ENCODE measurements around the gene SULT6B1. TPM values are rescaled to one million over a fixed set of nuclear protein-coding genes. Genes with fewer than 3 reads are reported as not detected.

SULT6B1 gene
- total RNA-seq, 4 donors from 2014 or later: not detected

DNA sequence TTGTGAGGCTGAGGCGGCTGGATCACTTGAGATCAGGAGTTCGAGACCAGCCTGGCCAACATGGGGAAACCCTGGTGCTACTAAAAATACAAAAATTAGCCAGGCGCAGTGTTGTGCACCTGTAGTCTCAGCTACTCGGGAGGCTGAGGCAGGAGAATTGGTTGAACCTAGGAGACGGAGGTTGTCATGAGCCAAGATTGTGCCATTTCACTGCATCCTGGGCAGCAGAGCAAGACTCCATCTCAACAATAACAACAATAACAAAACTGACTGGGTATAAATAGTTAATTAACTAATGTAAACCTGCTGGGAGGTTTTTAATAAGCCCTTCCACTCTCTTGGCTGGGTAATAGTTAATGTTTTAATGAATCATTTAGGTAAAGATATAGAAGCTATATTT is 7.8 kb downstream of the SULT6B1 start:
- no peaks in the 10 kb centered on the region for H3K4me1 ChIP-seq
- 89% methylated on average over 5 of the region's 5 CpGs for WGBS
- H3K36me3 ChIP-seq: no peaks in the 10 kb centered on the region
- TF ChIP-seq EP300 (IDR thresholded peaks at IDR 0.05): no peak
- no peak for TF ChIP-seq POLR2AphosphoS5 (IDR thresholded peaks at IDR 0.05)
- no peak for TF ChIP-seq POLR2A (IDR thresholded peaks at IDR 0.05)
- TF ChIP-seq CTCF (IDR thresholded peaks at IDR 0.05): no peak
- H3K9me3 ChIP-seq: no peaks in the 10 kb centered on the region
- no peaks in the 10 kb centered on the region for H3K27me3 ChIP-seq
- DNase-seq (ENCODE audit: low spot score in 2 of 2): no peak
- no peak overlapping the region for H3K4me3 ChIP-seq
- H3K27ac ChIP-seq: no peak overlapping the region

- no peak for DNase-seq (ENCODE audit: low spot score in 2 of 2)
- Histone ChIP-seq H3K9me3 (no peaks in the 10 kb centered on the region), H3K27me3 (no peaks in the 10 kb centered on the region), H3K4me3 (no peak overlapping the region), H3K4me1 (no peaks in the 10 kb centered on the region), H3K27ac (no peak overlapping the region), H3K36me3 (no peaks in the 10 kb centered on the region)
- TF ChIP-seq POLR2A (IDR thresholded peaks at IDR 0.05) (no peak), EP300 (IDR thresholded peaks at IDR 0.05) (no peak), POLR2AphosphoS5 (IDR thresholded peaks at IDR 0.05) (no peak), CTCF (IDR thresholded peaks at IDR 0.05) (no peak)
- 30% methylated on average over 4 of the region's 4 CpGs for WGBS
Measured at GRCh38 chr2:37180006-37180639, 8.3 kb downstream of the SULT6B1 start.

DNA sequence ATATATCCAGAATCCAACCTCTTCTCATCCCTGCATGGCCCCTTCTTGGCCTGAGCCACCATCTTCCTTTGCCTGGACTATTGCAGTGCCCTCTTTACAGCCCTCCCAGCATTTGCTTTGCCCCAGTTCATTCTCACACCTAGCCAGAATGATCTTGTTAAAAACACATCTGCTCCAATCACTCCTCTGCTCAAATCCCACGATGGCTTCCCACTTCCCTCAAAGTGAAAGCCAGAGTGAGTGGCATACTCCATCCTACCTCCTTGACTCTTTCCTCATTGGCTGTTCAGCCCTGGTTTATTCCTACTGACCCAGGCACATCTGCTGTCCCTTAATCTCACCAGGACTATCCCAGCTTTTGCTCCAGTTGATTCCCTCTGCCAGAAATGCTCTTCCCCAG is 14.7 kb downstream of the SULT6B1 start:
- no peak for TF ChIP-seq EP300 (IDR thresholded peaks at IDR 0.05)
- no peak for TF ChIP-seq POLR2A (IDR thresholded peaks at IDR 0.05)
- TF ChIP-seq POLR2AphosphoS5 (IDR thresholded peaks at IDR 0.05): no peak
- no peak for TF ChIP-seq CTCF (IDR thresholded peaks at IDR 0.05)
- no peaks in the 10 kb centered on the region for H3K27me3 ChIP-seq
- DNase-seq (ENCODE audit: low spot score in 2 of 2): no peak

GRCh38 chr2:37171624-37171950 is 16.9 kb downstream of the SULT6B1 start:
- DNase-seq (ENCODE audit: low spot score in 2 of 2): no peak
- H3K4me1 ChIP-seq: no peaks in the 10 kb centered on the region
- H3K36me3 ChIP-seq: no peaks in the 10 kb centered on the region
- H3K9me3 ChIP-seq: no peaks in the 10 kb centered on the region
- H3K27ac ChIP-seq: no peak overlapping the region
- TF ChIP-seq EP300 (IDR thresholded peaks at IDR 0.05): no peak
- no peak for TF ChIP-seq POLR2AphosphoS5 (IDR thresholded peaks at IDR 0.05)
- no peak for TF ChIP-seq CTCF (IDR thresholded peaks at IDR 0.05)
- no peak for TF ChIP-seq POLR2A (IDR thresholded peaks at IDR 0.05)
- H3K4me3 ChIP-seq: no peak overlapping the region
- no peaks in the 10 kb centered on the region for H3K27me3 ChIP-seq

More for the DNA sequence above, 14.7 kb downstream of the SULT6B1 start:
- no peak overlapping the region for H3K4me3 ChIP-seq
- no peaks in the 10 kb centered on the region for H3K36me3 ChIP-seq
- no peak overlapping the region for H3K27ac ChIP-seq
- WGBS: 95% methylated on average over 1 of the region's 1 CpG
- H3K9me3 ChIP-seq: no peaks in the 10 kb centered on the region
- H3K4me1 ChIP-seq: no peaks in the 10 kb centered on the region

DNA sequence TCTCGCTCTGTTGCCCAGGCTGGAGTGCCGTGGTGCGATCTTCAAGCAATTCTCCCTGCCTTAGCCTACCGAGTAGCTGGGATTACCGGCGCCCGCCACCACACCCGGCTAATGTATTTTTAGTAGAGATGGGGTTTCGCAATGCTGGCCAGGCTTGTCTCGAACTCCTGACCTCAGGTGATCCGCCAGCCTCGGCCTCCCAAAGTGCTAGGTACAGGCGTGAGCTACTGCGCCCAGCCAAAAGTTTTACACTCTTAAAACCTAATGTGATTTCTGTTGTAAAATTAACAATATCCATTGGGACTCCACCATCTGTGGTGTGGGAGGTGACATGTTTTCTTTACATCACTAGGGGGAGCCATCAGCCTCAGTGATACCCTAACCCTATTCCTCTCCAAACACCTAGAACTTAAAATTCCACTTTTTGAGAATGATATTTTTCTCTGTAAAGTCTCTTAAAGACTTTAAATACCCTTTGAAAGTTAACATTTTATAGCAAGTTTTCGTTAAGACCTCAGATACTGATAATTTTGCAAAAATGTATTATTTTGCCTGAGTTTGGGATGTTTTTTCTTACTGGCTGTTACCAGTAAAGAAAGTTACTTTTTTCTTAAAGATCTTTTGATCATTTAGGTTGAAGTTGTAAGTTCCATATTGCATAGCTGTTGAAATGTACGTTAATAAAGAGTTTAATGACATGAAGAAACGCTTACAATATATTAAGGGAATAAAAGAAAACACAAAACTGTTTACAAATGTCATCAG is 20.1 kb downstream of the SULT6B1 start:
- WGBS: 42% methylated on average over 17 of the region's 17 CpGs
- DNase-seq (ENCODE audit: low spot score in 2 of 2): no peak
- no peak overlapping the region for H3K27ac ChIP-seq

More for the DNA sequence above, 20.1 kb downstream of the SULT6B1 start:
- Histone ChIP-seq H3K4me1 (no peaks in the 10 kb centered on the region), H3K36me3 (no peaks in the 10 kb centered on the region), H3K4me3 (no peak overlapping the region), H3K27me3 (no peaks in the 10 kb centered on the region), H3K9me3 (peaks cover 7% of the 10 kb centered on the region)
- TF ChIP-seq CTCF (IDR thresholded peaks at IDR 0.05): peak; percentile 25 to 56
- TF ChIP-seq POLR2AphosphoS5 (IDR thresholded peaks at IDR 0.05): no peak
- no peak for TF ChIP-seq EP300 (IDR thresholded peaks at IDR 0.05)
